Dedifferentiated amniotic fluid mesenchymal stem cell (primary cell): ENCODE data around the gene EPX.

Source experiments
- DNase-seq: peaks from one replicate; pipeline ENCODE4 v3.0.0-alpha.2; 2016; ENCODE audit errors: extremely low spot score

The EPX gene

DNA sequence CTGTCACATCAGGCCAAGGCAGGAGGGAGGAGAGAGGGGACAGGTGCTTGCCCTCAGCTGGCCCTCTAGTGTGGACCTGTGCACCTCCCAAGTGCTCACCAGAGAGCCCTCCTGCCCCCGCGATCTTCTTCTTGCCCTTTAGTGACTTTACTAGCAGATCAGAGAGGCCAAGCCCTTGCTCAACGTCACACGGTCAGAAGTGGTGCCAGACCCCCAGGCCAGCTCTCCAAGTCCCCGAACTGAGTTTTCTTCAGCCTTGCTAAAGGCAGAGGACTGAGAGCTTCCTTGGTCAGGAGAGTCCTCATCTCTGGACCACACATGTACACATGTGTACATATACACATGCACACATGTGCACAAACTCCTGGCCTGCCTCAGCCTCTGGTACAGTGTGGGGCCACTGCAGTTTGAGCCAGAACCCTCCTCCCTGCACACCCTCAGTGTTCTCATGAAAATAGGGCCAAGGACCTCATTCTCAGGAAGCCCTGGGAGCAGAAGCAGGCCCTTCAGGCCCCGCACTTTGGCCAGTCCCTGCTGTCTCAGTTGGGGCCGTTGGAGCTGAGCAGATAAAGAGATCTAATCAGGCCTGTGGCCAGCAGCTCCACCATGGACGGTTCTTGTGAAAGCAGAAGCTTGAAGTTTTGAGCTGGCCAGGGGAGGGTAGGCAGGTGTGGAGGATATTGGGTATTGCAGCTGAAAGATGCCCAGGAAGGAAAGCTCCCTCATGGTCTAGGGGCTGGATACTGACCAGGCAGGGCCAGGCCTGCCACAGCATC is 7.4 kb upstream of the EPX start:
- DNase-seq, result no peak

DNA sequence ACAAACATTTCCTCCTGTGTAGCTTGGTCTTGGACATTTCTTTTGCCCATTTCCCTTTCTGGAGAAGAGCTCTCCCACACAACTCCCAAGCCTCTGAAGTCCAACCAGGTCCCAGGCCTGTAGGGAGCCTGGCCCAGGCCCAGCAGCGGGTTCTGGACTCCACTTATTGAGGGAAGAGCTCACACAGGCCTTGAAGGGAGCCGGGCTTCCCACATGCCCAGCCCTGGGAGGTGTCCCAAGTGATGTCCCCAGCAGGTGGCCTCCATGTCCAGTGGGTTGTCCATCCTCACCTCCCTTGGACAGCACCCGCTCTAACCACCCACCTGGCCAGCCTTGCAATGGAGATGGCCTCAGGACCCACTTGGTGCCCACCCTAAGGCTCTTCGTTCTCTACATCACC is 5.9 kb upstream of the EPX start:
- DNase-seq, result no peak

DNA sequence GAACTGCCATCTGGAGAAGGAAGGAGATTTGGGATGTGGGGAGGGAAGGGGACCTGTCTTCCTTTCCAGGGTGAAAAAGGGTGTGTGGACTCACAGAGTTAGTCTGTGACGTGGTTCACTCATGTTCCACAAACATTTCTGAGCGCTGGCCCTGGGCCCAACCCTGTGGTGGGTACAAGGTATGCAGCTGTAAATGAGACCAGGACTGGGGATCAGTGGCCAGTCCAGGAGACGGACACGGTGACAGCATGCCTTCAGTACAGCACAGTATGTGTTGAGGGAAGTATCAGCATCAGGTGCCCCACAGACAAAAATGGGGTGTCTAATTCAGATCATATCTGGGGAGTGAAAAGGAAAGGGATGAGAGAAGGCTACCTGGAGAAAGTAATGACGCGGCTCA is 5.5 kb upstream of the EPX start:
- no peak for DNase-seq

DNA sequence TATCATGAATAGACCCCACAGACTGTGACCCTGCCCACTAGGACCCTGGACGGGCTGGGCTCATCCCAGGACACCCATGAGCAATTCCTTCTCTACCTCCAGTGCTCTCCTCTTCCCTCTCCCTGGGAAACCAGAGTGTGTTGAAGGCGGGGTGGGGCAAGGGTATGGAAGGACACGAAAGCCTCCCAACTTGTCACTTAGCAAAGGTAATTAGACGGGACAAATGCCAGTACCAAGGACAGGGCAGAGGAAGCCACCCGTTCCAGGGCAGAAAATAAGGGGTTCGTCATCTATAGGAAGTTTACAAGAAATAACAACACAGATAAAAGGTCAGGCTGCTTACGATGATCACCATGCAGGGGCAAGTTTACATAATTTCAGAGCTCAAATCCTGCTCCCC is 4.9 kb upstream of the EPX start:
- no peak for DNase-seq

DNA sequence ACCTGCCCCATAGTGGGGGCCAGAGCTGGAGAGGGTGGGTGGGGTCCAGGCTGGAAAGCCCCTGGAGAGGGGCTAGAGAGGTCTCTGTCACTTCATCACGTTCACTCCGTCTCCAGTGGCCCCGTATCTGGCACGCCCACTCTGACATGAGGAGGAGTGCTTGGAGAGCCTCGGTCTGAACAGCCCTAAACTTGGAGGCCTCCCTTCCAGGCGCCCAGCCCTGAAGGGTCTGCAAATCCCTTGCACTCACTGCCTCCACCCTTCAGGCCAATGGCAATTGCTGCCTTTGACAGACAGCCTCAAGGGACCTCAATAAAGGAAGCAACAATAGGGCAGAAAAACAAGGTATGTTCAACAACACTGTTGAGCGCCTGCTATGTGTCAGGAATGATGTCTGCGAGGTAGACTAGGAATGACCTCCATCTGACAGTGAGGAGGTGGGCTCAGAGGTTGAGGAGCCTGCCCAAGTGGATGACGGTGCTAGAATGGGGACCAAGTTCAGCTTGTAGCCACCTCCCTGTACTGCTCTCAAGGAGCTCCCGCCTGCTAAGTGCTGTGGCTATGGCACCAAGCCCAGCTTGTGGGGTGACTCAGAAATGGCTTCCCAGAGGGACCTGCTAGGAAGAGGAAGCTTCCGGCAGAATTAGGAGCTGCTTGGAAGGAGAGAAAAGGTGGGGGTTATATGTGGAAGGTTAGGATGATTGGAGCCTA is 2.9 kb upstream of the EPX start:
- DNase-seq, result no peak

DNA sequence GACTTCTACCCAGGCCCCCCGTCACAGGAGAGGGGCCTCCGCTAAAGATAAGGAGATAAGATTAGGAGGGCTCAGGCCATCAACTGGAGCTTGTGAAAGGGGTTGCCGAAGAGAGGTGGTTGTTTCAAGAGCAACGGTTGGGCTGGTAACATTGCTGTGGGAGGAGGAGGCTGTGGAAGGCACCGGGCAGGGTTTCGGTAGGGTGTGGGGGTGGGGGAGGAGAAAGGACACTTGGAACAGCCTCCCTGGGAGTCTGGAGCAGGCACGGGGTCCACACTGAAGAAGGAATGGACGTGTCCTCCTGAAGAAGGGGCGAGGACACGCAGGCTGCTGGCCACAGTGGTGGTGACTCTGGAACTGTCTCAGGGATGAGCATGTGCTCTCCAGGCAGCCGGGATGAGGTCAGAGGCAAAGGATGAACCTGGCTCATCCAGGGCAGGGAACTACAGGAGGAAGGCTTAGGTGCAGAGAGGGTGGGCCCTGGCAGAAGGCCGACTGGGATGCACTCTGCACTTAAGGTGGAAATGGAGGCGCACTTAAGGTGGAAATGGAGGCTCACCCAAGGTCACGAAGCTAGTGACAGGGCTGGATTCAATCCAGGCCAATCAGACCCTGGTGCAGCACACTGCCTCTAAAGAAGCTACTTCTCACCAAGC is 1.2 kb upstream of the EPX start:
- no peak for DNase-seq

DNA sequence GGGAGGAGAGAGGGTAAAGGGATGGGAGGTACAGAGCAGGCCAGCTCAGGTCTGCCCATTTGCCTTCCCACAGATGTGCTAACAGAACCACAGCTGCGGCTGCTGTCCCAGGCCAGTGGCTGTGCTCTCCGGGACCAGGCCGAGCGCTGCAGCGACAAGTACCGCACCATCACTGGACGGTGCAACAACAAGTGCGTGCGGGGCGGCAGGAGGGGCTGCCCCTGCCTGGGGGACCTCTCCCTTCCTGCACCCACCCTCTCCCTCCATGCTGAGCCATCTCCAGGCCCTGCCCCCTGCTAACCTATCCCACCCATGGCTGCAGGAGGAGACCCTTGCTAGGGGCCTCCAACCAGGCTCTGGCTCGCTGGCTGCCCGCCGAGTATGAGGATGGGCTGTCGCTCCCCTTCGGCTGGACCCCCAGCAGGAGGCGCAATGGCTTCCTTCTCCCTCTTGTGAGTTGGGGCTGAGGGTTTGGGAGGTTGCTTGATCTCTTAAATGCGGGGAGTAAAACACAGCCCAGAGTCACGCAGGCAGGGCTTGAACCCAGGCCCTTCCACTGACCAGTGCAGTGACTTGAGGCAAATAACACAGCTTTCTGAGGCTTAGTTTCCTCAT is 1.2 kb downstream of the EPX start:
- no peak for DNase-seq

DNA sequence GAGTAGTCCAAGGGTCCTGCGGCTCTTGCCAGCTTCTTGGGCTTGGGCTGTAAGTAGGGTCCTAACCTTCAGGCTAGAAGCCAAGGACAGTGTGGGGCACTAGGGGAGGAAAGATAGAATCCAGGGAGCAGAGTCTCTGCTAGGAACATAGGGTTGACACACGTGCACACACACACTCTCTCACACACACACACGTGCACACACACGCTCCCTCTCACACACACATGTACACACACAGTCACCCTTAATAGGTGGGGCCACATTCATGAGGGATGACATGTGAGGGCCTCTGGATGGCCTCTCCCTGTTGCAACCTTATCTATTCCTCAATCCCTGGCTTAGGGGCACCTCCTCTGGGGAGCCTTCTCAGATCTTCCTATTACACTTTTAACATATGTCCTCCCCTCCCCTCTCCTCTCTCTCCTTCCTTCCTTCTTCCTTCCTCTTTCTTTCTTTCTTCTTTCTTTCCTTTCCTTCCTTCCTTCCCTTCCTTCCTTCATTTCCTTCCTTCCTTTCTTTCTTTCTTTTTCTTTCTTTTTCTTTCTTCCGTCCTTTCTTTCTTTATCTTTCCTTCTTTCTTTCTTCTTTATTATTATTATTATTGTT is 3.1 kb downstream of the EPX start:
- DNase-seq, result no peak

DNA sequence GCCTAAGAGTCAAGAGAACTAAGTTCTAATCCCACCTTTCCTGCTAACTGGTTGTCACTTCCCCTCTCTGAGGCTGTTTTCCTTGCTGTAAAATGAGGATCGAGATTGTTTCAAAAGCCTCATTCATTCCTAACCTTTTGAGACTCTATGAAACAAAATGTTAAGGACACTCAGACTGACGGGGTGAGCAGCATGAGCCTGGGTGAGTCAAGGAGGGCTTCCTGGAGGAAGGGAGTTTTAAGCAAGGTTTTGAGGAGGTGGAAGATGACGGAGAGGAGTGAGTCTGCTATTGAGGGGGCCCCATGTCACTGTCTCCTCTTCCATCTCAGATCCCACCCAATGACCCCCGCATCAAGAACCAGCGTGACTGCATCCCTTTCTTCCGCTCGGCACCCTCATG is 4.1 kb downstream of the EPX start:
- no peak for DNase-seq

DNA sequence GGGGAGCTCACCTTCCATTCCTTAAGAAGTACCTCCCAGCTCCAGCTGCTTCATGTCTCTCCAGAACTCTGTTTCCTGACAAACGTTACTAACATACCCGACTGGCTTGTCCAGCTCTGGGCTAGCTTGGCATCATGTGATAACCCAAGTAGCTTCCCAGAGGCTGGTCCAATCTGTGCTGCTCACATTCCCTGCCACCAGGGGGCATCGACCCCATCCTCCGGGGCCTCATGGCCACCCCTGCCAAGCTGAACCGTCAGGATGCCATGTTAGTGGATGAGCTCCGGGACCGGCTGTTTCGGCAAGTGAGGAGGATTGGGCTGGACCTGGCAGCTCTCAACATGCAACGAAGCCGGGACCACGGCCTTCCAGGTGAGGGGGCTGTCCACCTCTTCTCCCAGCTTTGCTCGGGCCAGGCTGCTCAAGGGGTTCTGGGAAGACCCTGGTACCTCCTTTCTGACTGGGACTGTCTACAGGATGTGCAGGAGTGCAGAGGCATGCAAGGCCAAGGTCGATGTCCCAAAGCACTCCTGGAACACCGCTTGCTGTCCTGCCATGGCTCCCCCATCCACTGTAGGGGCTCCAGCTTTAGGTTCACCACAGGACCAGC is 7.6 kb downstream of the EPX start:
- DNase-seq, result no peak

DNA sequence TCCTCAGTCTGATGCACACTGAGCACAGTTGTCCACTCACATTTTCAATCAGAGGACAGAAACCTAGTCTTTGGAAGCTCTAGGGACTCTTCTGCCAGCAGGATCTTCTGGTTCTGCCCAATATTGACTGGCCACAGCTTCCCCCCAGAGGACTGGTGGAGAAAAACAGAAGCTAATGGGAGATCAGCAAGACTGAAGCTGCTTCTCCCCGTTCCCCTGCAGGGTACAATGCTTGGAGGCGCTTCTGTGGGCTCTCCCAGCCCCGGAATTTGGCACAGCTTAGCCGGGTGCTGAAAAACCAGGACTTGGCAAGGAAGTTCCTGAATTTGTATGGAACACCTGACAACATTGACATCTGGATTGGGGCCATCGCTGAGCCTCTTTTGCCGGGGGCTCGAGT is 10.3 kb downstream of the EPX start:
- DNase-seq, result no peak

DNA sequence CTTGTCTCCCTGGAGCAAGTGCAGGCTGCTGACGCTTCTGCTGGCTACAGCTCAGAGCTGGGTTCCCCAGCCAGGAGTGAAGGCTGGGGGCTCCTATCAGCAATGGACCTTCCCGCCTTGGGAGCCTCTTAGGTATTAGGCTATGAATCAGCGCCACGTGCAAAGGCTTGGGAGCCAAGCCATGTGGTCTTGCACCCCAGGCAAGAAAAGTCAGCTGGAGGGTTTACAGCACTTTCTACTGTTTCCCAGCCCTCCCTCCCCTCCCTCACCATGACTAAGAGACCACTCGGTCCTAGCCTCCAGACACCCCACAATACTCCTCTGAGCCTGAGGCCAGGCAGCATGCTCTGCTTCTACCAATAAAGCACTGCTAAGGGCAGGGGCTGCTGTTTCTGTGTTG is 12.3 kb downstream of the EPX start:
- DNase-seq, result no peak

DNA sequence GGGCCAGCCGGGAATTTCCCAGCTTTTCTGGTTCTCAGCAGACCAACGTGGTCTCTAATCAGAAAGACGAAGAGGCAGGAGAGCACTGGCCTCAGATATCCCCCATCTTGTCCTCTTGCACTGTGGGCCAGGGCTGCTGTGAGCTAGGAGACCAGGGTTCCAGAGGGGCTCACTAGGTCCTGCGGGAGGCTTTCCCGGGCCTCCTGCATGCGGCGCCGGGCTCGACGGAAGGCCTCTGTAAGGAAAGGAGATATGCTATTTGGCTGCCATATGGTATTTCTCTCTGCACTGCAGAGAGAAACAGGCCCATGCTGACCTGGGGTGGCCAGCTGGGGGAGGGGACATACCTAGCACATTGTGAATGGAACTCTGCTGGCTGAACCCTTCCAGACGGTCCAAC is 13.4 kb downstream of the EPX start:
- no peak for DNase-seq

DNA sequence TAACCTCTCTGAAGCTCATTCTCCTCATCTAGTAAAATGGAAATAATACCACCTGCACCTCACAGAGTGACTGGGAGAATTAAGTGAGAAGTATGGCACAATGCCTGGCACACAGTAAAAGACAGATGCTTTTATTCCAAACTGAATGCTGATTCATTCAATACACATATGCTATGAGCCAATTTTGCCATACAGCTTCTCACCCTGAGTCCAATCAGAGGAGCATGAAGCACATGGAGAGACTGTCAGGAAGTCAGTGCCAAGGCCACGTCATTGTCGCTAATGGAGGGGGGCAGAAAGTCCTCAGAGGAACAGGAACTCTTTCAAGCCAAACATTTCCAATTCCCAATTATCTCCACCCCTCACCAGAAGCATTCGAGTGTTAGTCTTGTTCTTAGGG is 14.9 kb downstream of the EPX start:
- no peak for DNase-seq

DNA sequence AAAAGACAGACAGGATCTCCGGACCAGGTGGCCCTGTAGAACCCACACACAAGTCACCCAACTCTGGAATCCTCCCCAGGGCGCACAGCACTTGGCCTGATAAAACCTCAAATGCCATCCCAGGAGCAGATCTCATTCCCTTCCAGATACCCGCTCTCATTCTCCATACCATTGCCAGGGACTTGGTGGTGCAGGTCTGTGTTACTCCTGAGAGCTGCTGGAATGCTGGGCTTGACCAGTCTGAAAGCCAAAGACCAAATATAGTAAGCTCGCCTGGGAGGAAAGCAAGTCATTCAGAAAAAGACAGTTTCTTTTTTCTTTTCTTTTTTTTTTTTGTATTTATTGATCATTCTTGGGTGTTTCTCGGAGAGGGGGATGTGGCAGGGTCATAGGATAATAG is 15.8 kb downstream of the EPX start:
- no peak for DNase-seq

DNA sequence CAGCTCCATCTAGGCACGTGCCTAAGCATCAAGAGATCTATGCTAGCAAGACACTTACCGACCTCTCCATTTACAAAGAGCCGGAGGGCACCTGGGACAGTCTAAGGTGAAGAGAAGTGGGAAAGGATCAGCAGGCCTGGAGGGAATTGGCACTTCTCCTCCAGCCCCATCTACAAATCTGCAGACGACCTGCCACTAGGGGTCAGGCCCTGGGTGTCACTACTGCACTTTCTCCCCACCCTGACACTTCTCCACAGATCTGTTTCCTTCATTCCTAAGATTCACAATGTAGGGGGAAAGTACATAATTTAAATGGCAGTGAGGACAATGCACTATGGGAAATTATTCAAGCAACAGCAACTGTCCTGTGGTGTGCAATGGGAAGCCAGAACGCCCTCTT is 18.4 kb downstream of the EPX start:
- DNase-seq, result no peak

DNA sequence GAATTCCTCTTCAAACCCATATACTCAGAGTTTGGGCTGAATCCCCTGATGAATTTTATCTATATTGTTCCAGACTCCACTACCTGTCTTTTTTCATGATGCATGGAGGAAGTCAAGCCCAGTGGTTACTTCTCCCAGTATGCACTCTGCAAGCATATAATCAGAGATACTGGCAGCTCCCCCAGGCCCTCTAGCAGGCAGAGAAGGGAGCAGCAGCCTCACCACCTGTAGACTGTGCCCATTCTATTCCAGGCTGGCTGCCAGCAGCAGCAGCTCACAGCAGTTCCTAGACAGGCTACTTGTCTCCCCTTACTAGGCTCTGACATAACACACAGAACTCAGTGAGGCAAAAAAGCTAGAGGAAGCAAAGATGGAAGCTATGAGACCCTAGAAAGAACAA is 23.2 kb downstream of the EPX start:
- no peak for DNase-seq

DNA sequence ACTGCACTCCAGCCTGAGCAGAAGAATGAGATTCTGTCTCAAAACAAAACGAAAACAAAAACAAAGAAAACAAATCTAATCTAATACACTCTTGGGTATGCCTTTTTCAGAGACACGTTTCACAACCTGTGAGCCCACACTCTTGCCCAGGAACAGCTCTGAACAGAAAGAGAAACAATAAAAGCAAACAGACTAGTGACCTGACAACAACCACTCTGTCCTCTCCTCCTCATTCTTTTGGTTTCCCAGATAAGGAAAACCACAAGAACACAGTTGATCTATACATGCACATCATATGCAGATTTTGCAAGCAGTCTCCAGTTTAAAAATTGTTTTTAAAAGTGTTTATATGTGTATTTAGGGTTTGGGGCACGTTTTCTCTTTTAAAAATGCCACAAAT is 25.2 kb downstream of the EPX start:
- DNase-seq, result no peak

DNA sequence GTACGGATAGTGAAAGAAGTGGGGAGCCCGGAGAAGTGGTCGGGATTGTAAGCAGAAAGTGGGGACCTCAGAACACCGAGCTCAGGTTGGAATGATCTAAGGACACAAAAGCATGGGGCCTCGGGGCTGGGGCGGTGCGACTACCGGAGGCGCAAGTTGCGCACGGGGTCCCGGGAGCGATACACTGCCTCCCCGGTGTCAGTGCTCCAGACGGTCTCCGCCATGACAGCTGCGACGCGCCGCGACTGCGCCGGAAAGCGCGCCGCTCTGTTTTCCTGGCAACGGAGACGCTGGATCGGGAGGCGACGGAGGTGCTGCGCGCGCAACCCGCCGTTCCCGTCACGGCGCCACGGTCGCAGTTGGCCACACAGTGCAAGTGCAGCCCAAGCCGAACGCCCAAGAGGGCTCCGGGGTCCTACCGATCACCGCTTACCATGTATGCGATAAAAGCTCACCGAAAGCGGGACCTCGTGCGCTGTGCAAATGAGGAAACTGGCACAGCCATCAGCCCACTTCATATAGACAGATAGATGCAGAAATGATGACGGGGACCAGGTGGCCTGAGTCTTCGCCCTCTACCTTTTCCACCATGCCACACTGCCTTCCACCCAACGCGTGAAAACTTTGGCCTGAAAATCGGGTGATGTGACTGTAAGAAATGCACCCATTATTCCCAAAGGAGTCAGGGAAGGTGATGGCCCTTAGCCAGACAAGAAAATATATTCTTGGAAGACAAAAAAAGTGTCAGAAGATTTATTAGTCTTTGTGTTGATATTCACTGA is 26.7 kb downstream of the EPX start, which contains the start of gene MKS1:
Gene MKS1 (minus strand): TSS at position 249 of the 782 bp plus-strand sequence. CDS start 25 bp downstream, at position 224.
- DNase-seq, result peak; percentile 83

DNA sequence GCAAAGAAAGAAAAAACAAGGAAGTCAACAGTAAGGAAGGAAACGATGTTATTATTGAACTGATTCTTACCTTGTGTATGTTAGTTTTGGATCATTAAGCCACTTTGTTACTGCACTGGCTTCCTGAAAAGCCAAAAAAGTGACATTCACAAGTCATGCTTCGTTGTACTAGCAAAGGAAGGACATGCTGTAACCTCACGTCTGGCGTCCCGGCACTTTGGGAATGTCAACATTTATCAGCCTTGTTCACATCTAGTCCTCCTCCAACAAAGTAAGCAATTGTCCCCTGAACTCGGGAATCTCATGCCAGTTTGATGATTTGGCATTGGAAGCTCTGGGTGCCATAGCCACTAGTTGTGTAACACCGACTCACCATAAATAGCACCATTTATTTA is 27.3 kb downstream of the EPX start:
- no peak for DNase-seq

DNA sequence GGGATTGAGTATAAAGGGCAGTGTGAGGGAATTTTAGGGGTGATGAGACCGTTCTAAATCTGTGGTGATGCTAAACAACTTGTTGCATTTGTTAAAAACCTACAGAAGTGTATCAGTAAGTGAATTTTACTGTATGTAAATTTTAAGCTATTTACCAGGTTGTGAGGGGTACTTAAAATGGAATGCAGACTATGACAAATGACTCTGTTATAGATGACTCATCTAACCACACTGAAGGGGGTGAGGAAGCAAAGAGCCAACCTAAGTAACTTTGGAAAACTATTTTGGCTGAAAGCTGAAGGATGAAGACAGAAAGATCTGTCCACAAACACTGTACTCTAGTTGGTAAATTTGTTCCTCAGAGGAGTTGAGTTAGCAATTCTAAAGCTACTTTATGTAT is 31.8 kb downstream of the EPX start:
- DNase-seq, result no peak
